SK-N-SH (cell line): ENCODE results near the gene OGFOD2. TPM values are rescaled to one million over a fixed set of nuclear protein-coding genes. Genes with fewer than 3 reads are reported as not detected.
A peak's percentile ranks its signal among the peaks of the same experiment; 100 is the strongest.

Experiments
- CTCF ChIA-PET: fragments of 300-600, 350-600 bp; formaldehyde crosslinking; extraction: SDS; loops from one replicate; lab custom pipeline; 2021; lab: Yijun Ruan, JAX
- POLR2A ChIA-PET: fragments of 350-600 bp; sonication (Branson Sonifier 250); formaldehyde crosslinking; extraction: SDS; loops from one replicate; lab custom pipeline; 2020; ENCODE audit warnings: antibody characterized with exemption, inconsistent platforms; lab: Yijun Ruan, JAX
- DNase-seq: peaks from one replicate; pipeline ENCODE4 v3.0.0; 2012
- H2AFZ ChIP-seq: fragments of 200-600 bp; sonication (generic); 2 replicates; pipeline ENCODE4 v1.8.1; 2016; ENCODE audit warnings: antibody characterized with exemption, mild to moderate bottlenecking, low read depth
- H3F3A ChIP-seq: fragments of 200-600 bp; sonication (generic); replicated peaks from 2 replicates; pipeline ENCODE3; 2016; ENCODE audit warnings: antibody characterized with exemption, mild to moderate bottlenecking; ENCODE audit not compliant: insufficient read depth
- H3K27ac ChIP-seq, 2 experiments: fragments of 200-500 bp in 1 of 2; fragments of 200-600 bp in 1 of 2; sonication (Bioruptor generic) in 1 of 2; sonication (generic), shearing (Covaris generic) in 1 of 2; 2 replicates each; pipeline versions ENCODE4 v1.5.1 to v1.6.1; 2014 to 2016; ENCODE audit warnings: low read depth in 2 of 2, inconsistent platforms in 1 of 2, low read length in 1 of 2, mild to moderate bottlenecking in 1 of 2, mixed read lengths in 1 of 2
- H3K27me3 ChIP-seq: fragments of 200-600 bp; sonication (generic), shearing (Covaris generic); 2 replicates; pipeline ENCODE4 v1.6.1; 2016; ENCODE audit warnings: mixed run types; ENCODE audit not compliant: insufficient read depth
- H3K36me3 ChIP-seq, 2 experiments: fragments of 200-500 bp in 1 of 2; fragments of 200-600 bp in 1 of 2; sonication (Bioruptor generic) in 1 of 2; sonication (generic) in 1 of 2; replicated peaks in 1 of 2; 2 replicates each; pipeline versions ENCODE3 to v1.5.1; 2014 to 2016; ENCODE audit warnings: low read length in 1 of 2, mild to moderate bottlenecking in 1 of 2; ENCODE audit not compliant: insufficient read depth in 2 of 2, control insufficient read depth in 1 of 2
- H3K4me1 ChIP-seq, 2 experiments: fragments of 200-500 bp in 1 of 2; fragments of 200-600 bp in 1 of 2; sonication (Bioruptor generic) in 1 of 2; sonication (generic), shearing (Covaris generic) in 1 of 2; 2 replicates each; pipeline versions ENCODE4 v1.5.1 to v1.6.1; 2014 to 2016; ENCODE audit warnings: low read depth in 1 of 2, low read length in 1 of 2, mixed run types in 1 of 2; ENCODE audit not compliant: insufficient read depth in 2 of 2, control insufficient read depth in 1 of 2
- H3K4me2 ChIP-seq: fragments of 200-600 bp; sonication (generic), shearing (Covaris generic); 2 replicates; pipeline ENCODE4 v1.6.1; 2017; ENCODE audit warnings: mixed run types
- H3K4me3 ChIP-seq, 2 experiments: fragments of 200-500 bp in 1 of 2; fragments of 200-600 bp in 1 of 2; sonication (Bioruptor generic) in 1 of 2; sonication (generic), shearing (Covaris generic) in 1 of 2; 2 replicates each; pipeline versions ENCODE4 v1.5.1 to v1.8.1; 2014 to 2016; ENCODE audit warnings: low read depth in 2 of 2, inconsistent platforms in 1 of 2, low read length in 1 of 2, mild to moderate bottlenecking in 1 of 2, mixed read lengths in 1 of 2, moderate library complexity in 1 of 2
- H3K79me2 ChIP-seq: fragments of 200-600 bp; sonication (generic); 2 replicates; pipeline ENCODE4 v1.8.1; 2017; ENCODE audit warnings: mild to moderate bottlenecking; ENCODE audit not compliant: insufficient read depth
- H3K9ac ChIP-seq: fragments of 200-600 bp; sonication (generic); 2 replicates; pipeline ENCODE4 v1.6.1; 2017; ENCODE audit warnings: mixed run types
- H3K9me2 ChIP-seq: fragments of 200-600 bp; sonication (generic); 2 replicates; pipeline ENCODE4 v1.6.1; 2017; ENCODE audit warnings: mixed run types
- H3K9me3 ChIP-seq: fragments of 200-600 bp; sonication (generic); 2 replicates; pipeline ENCODE4 v1.6.1; 2017; ENCODE audit warnings: mixed run types, mild to moderate bottlenecking, moderate library complexity
- H4K20me1 ChIP-seq: fragments of 200-600 bp; sonication (generic); 2 replicates; pipeline ENCODE4 v1.6.1; 2017; ENCODE audit warnings: mild to moderate bottlenecking, mixed run types; ENCODE audit not compliant: insufficient read depth
- CHD2 ChIP-seq: fragments of 150-350 bp; IDR thresholded peaks from 2 replicates; pipeline ENCODE4 v1.6.1; 2018; ENCODE audit warnings: low read length; ENCODE audit not compliant: partially characterized antibody
- ELF1 ChIP-seq: IDR thresholded peaks from 2 replicates; pipeline ENCODE4 v1.4.0; 2012
- EP300 ChIP-seq, 2 experiments: IDR thresholded peaks; 2 replicates each; pipeline versions ENCODE4 v1.4.0 to v1.6.1; 2012; ENCODE audit warnings: borderline replicate concordance in 1 of 2, low read depth in 1 of 2, low read length in 1 of 2
- EZH2phosphoT487 ChIP-seq: fragments of 200-600 bp; sonication (generic); IDR thresholded peaks from 2 replicates; pipeline ENCODE4 v1.6.1; 2017; ENCODE audit warnings: low read depth, mixed run types, mild to moderate bottlenecking, antibody characterized with exemption, moderate library complexity, borderline replicate concordance
- FOSL2 ChIP-seq: IDR thresholded peaks from 2 replicates; pipeline ENCODE4 v1.4.0; 2012; ENCODE audit warnings: low read depth, mild to moderate bottlenecking, moderate library complexity, borderline replicate concordance
- GABPA ChIP-seq: IDR thresholded peaks from 2 replicates; pipeline ENCODE4 v1.4.0; 2012; ENCODE audit warnings: low read depth, mild to moderate bottlenecking
- GATA2 ChIP-seq: sonication (generic); formaldehyde crosslinking; IDR thresholded peaks from 2 replicates; pipeline ENCODE4 v1.5.0; 2020; ENCODE audit warnings: mild to moderate bottlenecking, missing genetic modification reagents
- IRF3 ChIP-seq: fragments of 150-350 bp; IDR thresholded peaks from 2 replicates; pipeline ENCODE4 v1.6.1; 2016; ENCODE audit warnings: mild to moderate bottlenecking, low read depth, low read length
- MAX ChIP-seq: IDR thresholded peaks from 2 replicates; pipeline ENCODE4 v1.4.0; 2012; ENCODE audit warnings: low read depth
- MEF2A ChIP-seq: IDR thresholded peaks from 2 replicates; pipeline ENCODE4 v1.4.0; 2012; ENCODE audit warnings: low read depth, borderline replicate concordance
- MXI1 ChIP-seq: IDR thresholded peaks from 2 replicates; pipeline ENCODE4 v1.6.1; 2012; ENCODE audit warnings: mild to moderate bottlenecking, low read depth, low read length, improper control_type of control experiment
- PBX3 ChIP-seq: IDR thresholded peaks from 2 replicates; pipeline ENCODE4; 2012
- POLR2AphosphoS5 ChIP-seq: IDR thresholded peaks from 2 replicates; pipeline ENCODE4 v1.6.1; 2012; ENCODE audit warnings: low read depth, low read length
- RAD21 ChIP-seq: IDR thresholded peaks from 2 replicates; pipeline ENCODE4 v1.6.1; 2012; ENCODE audit warnings: mild to moderate bottlenecking, low read length
- REST ChIP-seq: IDR thresholded peaks from 2 replicates; pipeline ENCODE4 v1.6.1; 2012; ENCODE audit warnings: mild to moderate bottlenecking, low read depth, low read length, moderate library complexity
- RFX5 ChIP-seq: IDR thresholded peaks from 2 replicates; pipeline ENCODE4 v1.6.1; 2012; ENCODE audit warnings: mild to moderate bottlenecking, improper control_type of control experiment, low read length
- RXRA ChIP-seq: IDR thresholded peaks from 2 replicates; pipeline ENCODE4 v1.4.0; 2012; ENCODE audit warnings: low read depth, mild to moderate bottlenecking, borderline replicate concordance
- SIN3A ChIP-seq: IDR thresholded peaks from 2 replicates; pipeline ENCODE4 v1.6.1; 2012; ENCODE audit warnings: low read depth, mild to moderate bottlenecking, low read length, moderate library complexity, borderline replicate concordance
- SMC3 ChIP-seq: IDR thresholded peaks from 2 replicates; pipeline ENCODE4 v1.6.1; 2012; ENCODE audit warnings: low read depth, low read length, improper control_type of control experiment
- TAF1 ChIP-seq: IDR thresholded peaks from 2 replicates; pipeline ENCODE4 v1.6.1; 2012; ENCODE audit warnings: low read depth, mild to moderate bottlenecking, low read length, moderate library complexity, borderline replicate concordance
- TCF12 ChIP-seq: IDR thresholded peaks from 2 replicates; pipeline ENCODE4 v1.4.0; 2012
- USF1 ChIP-seq: IDR thresholded peaks from 2 replicates; pipeline ENCODE4 v1.4.0; 2012; ENCODE audit warnings: low read depth, borderline replicate concordance
- YY1 ChIP-seq: IDR thresholded peaks from 2 replicates; pipeline ENCODE4 v1.4.0; 2012; ENCODE audit warnings: low read depth, mild to moderate bottlenecking
- ZBTB33 ChIP-seq: IDR thresholded peaks from 2 replicates; pipeline ENCODE4 v1.4.0; 2012; ENCODE audit warnings: low read depth, borderline replicate concordance
- WGBS: methylation state at CpG from one replicate; pipeline ENCODE4 v1.1.6; 2017; ENCODE audit warnings: low lambda C conversion rate; 5-methylcytosine and 5-hydroxymethylcytosine counted together
- polyA plus RNA-seq, 3 experiments: library from polyadenylated mRNA; depleted of rRNA; stranded (reverse); fragments of >200 nt; gene quantifications; 2 replicates each; pipeline ENCODE4 v1.2.3, GENCODE V29; 2012

OGFOD2 gene
- polyA plus RNA-seq, 1 of the 3 experiments (the other 2 are of a cell fraction) = 22.0 TPM

GRCh38 chr12:122974274-122974891, 661 bp upstream of the OGFOD2 start:
- POLR2A ChIA-PET = interaction anchor here (2.5 kb wide), 2 partner anchors 8 to 258 kb away, joined by 9 to 12 read pairs; partner anchors contain the start of genes ABCB9, MPHOSPH9 and MTRFR
- CTCF ChIA-PET = interaction anchor here (1.0 to 2.4 kb wide), 4 partner anchors 114 to 264 kb away, joined by 4 to 7 read pairs (median 5); no protein-coding TSS in a partner anchor

More at GRCh38 chr12:122974274-122974891, 661 bp upstream of the OGFOD2 start:
- peak overlapping the region; percentile 100 for H3K9ac ChIP-seq
- no peaks in the 10 kb centered on the region for H3K9me2 ChIP-seq
- H3K4me1 ChIP-seq = peaks cover 4 to 22% of the 10 kb centered on the region in 2 experiments; a peak in 2 of 4 replicates
- H3K27ac ChIP-seq = peak overlapping the region; percentile 99
- peak; percentile 93 for DNase-seq
- peak overlapping the region; percentile 98 for H3K4me2 ChIP-seq
- peaks cover 0 to 11% of the 10 kb centered on the region in 2 experiments for H3K36me3 ChIP-seq
- under 1% methylated on average over 21 of the region's 32 CpGs for WGBS
- H4K20me1 ChIP-seq = no peaks in the 10 kb centered on the region
- H3K4me3 ChIP-seq = peak overlapping the region; percentile 95 to 99
- H3K27me3 ChIP-seq = no peaks in the 10 kb centered on the region
- peaks cover 3% of the 10 kb centered on the region for H3F3A ChIP-seq
- H2AFZ ChIP-seq = peak overlapping the region; percentile 100
- H3K9me3 ChIP-seq = no peaks in the 10 kb centered on the region
- peaks cover 53% of the 10 kb centered on the region for H3K79me2 ChIP-seq
- TF ChIP-seq YY1 (peak; percentile 79; the same call in 1 of the 2 replicates), EZH2phosphoT487 (no peak), ELF1 (peak; percentile 74), SMC3 (no peak), MAX (peak; percentile 18; the same call in 1 of the 2 replicates), MEF2A (no peak), PBX3 (peak; percentile 31), USF1 (peak; percentile 18; the same call in 1 of the 2 replicates), FOSL2 (no peak), RXRA (no peak; the same call in 1 of the 2 replicates), POLR2AphosphoS5 (peak; percentile 80), CHD2 (peak; percentile 73), GATA2 (no peak), TCF12 (peak; percentile 10; the same call in 1 of the 2 replicates), EP300 (IDR thresholded peaks at IDR 0.05; ENCODE audit: borderline replicate concordance in 1 of 2, low read depth in 1 of 2, low read length in 1 of 2) (0 out of 4 replicates have a peak, but pooled peaks of 1 of the 2 experiments have one; percentile 4), ZBTB33 (no peak), TAF1 (peak; percentile 75), SIN3A (peak; percentile 59; the same call in 1 of the 2 replicates), IRF3 (peak; percentile 60), RAD21 (no peak), MXI1 (peak; percentile 71; the same call in 1 of the 2 replicates), REST (no peak), GABPA (peak; percentile 92), RFX5 (no peak)
